H1 (cell line): ENCODE data around the gene MPDU1. TPM values are rescaled to one million over a fixed set of nuclear protein-coding genes. Genes with fewer than 3 reads are reported as not detected.

ENCODE experiments used
- BRCA1 ChIP-seq: IDR thresholded peaks from 2 replicates; pipeline ENCODE4 v1.6.1; 2012; ENCODE audit warnings: low read depth, low read length, improper control_type of control experiment
- GTF2F1 ChIP-seq: IDR thresholded peaks from 2 replicates; pipeline ENCODE4 v1.6.1; 2012; ENCODE audit warnings: low read depth, low read length, improper control_type of control experiment, borderline replicate concordance
- RAD21 ChIP-seq, 2 experiments: IDR thresholded peaks in 1 of 2; conservative IDR thresholded peaks in 1 of 2; 2 replicates each; pipeline ENCODE4 v1.6.1; 2011; ENCODE audit warnings: low read depth in 2 of 2, low read length in 2 of 2, improper control_type of control experiment in 1 of 2, inconsistent platforms in 1 of 2, mild to moderate bottlenecking in 1 of 2, moderate library complexity in 1 of 2
- TCF12 ChIP-seq: IDR thresholded peaks from 2 replicates; pipeline ENCODE4 v1.6.1; 2011; ENCODE audit warnings: low read depth, mild to moderate bottlenecking, low read length
- polyA plus RNA-seq, 7 experiments: library from polyadenylated mRNA; depleted of rRNA in 3 of 7; stranded (reverse) in 5 of 7; unstranded in 2 of 7; fragments of >200 nt in 5 of 7; fragments of 200-250 nt in 2 of 7; gene quantifications; 1 replicate in 5 of 7; 2 replicates in 1 of 7; 4 replicates in 1 of 7; pipeline versions ENCODE4 v1.2.1 to v1.2.3, GENCODE V29; 2011 to 2013; ENCODE audit warnings: missing spikeins in 2 of 7, mixed read lengths in 2 of 7
- total RNA-seq: library from RNA; stranded (reverse); fragmentation: NEBNext Ultra II Directional; extraction: Animal tissue kit (Norgen Biotek cat#: 25700); gene quantifications from 2 replicates; pipeline ENCODE4 v1.2.1, GENCODE V29; 2021

Gene MPDU1
- total and polyA plus RNA-seq, 2 of the 8 experiments (the other 6 are each of a cell fraction or from before 2014, with no cell fraction given), result 63.2 to 142 TPM

DNA sequence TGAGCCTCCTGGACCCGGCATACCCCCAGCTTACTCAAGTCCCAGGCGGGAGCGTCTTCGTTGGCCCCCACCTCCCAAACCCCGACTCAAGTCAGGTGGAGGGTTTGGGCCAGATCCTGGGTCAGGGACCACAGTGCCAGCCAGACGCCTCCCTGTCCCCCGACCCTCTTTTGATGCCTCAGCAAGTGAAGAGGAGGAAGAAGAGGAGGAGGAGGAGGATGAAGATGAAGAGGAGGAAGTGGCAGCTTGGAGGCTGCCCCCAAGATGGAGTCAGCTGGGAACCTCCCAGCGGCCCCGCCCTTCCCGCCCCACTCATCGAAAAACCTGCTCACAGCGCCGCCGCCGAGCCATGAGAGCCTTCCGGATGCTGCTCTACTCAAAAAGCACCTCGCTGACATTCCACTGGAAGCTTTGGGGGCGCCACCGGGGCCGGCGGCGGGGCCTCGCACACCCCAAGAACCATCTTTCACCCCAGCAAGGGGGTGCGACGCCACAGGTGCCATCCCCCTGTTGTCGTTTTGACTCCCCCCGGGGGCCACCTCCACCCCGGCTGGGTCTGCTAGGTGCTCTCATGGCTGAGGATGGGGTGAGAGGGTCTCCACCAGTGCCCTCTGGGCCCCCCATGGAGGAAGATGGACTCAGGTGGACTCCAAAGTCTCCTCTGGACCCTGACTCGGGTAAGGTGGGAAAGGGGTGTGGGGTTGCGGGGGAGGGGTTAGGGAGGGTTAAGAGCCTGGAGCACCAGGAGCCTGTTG, 20.4 kb upstream of the MPDU1 start (continued):
- TF ChIP-seq RAD21 (IDR thresholded peaks at IDR 0.05 in 1 of 2, conservative IDR thresholded peaks at IDR 0.05 in 1 of 2; ENCODE audit: low read depth in 2 of 2, low read length in 2 of 2) (no peak), TCF12 (no peak), GTF2F1 (no peak), BRCA1 (no peak)
